A673 (cell line): ENCODE data around the gene KRT79. TPM values are rescaled to one million over a fixed set of nuclear protein-coding genes. Genes with fewer than 3 reads are reported as not detected.

Source experiments
- BruUV-seq: library from RNA; stranded (reverse); fragments of 400-500 nt; replicated peaks from 2 replicates; lab custom pipeline; 2021; lab: Mats Ljungman, UMichigan
- CTCF ChIA-PET: fragments of 300-600 bp; sonication (Branson Sonifier 250); formaldehyde crosslinking; loops from one replicate; lab custom pipeline; 2022; ENCODE audit warnings: antibody characterized with exemption; lab: Charles Lee
- POLR2A ChIA-PET: fragments of 300-600 bp; sonication (Branson Sonifier 250); formaldehyde crosslinking; loops from one replicate; lab custom pipeline; 2022; ENCODE audit warnings: antibody characterized with exemption; ENCODE audit not compliant: low non-redundant PET; lab: Charles Lee
- DNase-seq: peaks from one replicate; pipeline ENCODE4 v3.0.0-alpha.2; 2015; ENCODE audit warnings: low spot score
- H3K27ac ChIP-seq: fragments of 200-600 bp; sonication (generic); 2 replicates; pipeline ENCODE4 v1.5.1; 2016; ENCODE audit warnings: mixed run types, low read depth, mild to moderate bottlenecking, mixed read lengths, antibody characterized with exemption, low read length; ENCODE audit not compliant: poor library complexity, severe bottlenecking
- H3K27me3 ChIP-seq: fragments of 200-600 bp; sonication (generic); replicated peaks from 2 replicates; pipeline ENCODE4 v1.6.1; 2017; ENCODE audit warnings: mixed run types, low read depth, mild to moderate bottlenecking, mixed read lengths, antibody characterized with exemption, low read length; ENCODE audit not compliant: insufficient read depth, poor library complexity
- H3K36me3 ChIP-seq: fragments of 200-600 bp; sonication (generic); 2 replicates; pipeline ENCODE4 v1.6.1; 2016; ENCODE audit warnings: mixed run types, mild to moderate bottlenecking, mixed read lengths, antibody characterized with exemption, low read length; ENCODE audit not compliant: insufficient read depth, poor library complexity, severe bottlenecking
- H3K4me1 ChIP-seq: fragments of 200-600 bp; sonication (generic); 2 replicates; pipeline ENCODE4 v1.6.1; 2017; ENCODE audit warnings: mixed run types, mild to moderate bottlenecking, mixed read lengths, antibody characterized with exemption, low read length; ENCODE audit not compliant: insufficient read depth, poor library complexity, severe bottlenecking
- H3K4me3 ChIP-seq: fragments of 200-600 bp; sonication (generic); 2 replicates; pipeline ENCODE4 v1.5.1; 2016; ENCODE audit warnings: low read depth, mixed run types, mild to moderate bottlenecking, mixed read lengths, low read length; ENCODE audit not compliant: poor library complexity, severe bottlenecking
- H3K9me3 ChIP-seq: fragments of 200-600 bp; sonication (generic); 2 replicates; pipeline ENCODE4 v1.6.1; 2016; ENCODE audit warnings: mixed run types, low read depth, mild to moderate bottlenecking, mixed read lengths, antibody characterized with exemption, low read length; ENCODE audit not compliant: poor library complexity, severe bottlenecking
- CTCF ChIP-seq: fragments of 300-800, 200-600 bp; sonication (generic); conservative IDR thresholded peaks from 2 replicates; pipeline ENCODE4 v1.5.1; 2017; ENCODE audit warnings: low read depth, mild to moderate bottlenecking, antibody characterized with exemption, low read length, moderate library complexity, mixed read lengths
- EZH2 ChIP-seq: fragments of 200-600 bp; sonication (generic); IDR thresholded peaks from 2 replicates; pipeline ENCODE4 v1.6.1; 2017; ENCODE audit warnings: borderline replicate concordance, low read depth, mild to moderate bottlenecking, mixed read lengths, antibody characterized with exemption, low read length; ENCODE audit not compliant: poor library complexity, severe bottlenecking
- intact Hi-C: fragments of 100-400 bp; cut with micrococcal nuclease; formaldehyde crosslinking; loops from one replicate; pipeline ENCODE4 v1.10.0; 2022; ENCODE audit not compliant: unreplicated experiment
- total RNA-seq: library from RNA; stranded (reverse); gene quantifications from 2 replicates; pipeline ENCODE4 v1.2.3, GENCODE V29; 2021

Gene KRT79
- total RNA-seq, 1 experiment from 2014 or later = not detected

DNA sequence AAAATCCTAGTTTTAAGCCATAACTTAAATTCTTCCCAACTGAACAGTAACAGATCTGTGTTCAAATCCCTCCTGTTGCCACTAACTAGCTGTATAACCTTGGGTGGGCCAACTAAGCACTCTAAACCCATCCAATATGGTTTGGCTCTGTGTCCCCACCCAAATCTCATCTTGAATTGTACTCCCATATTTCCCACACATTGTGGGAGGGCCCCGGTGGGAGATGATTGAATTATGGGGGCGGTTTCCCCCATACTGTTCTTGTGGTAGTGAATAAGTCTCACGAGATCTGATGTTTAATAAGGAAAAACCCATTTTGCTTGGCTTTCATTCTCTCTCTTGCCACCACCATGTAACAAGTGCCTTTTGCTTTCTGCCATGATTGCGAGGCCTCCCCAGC lies 18.9 kb downstream of the KRT79 start:
- POLR2A ChIA-PET = no interaction called here

GRCh38 chr12:52814710-52815155 lies 19.4 kb downstream of the KRT79 start:
- intact Hi-C loops = no loop called here
- no TSS peak for BruUV-seq

More for the DNA sequence above, 18.9 kb downstream of the KRT79 start:
- H3K9me3 ChIP-seq = no peaks in the 10 kb centered on the region
- TF ChIP-seq CTCF = no peak
- no peak for TF ChIP-seq EZH2
- CTCF ChIA-PET = no interaction called here
- H3K27me3 ChIP-seq = no peaks in the 10 kb centered on the region
- no peak overlapping the region for H3K27ac ChIP-seq
- no peaks in the 10 kb centered on the region for H3K4me1 ChIP-seq
- DNase-seq = no peak
- no TSS peak for BruUV-seq
- no peaks in the 10 kb centered on the region for H3K36me3 ChIP-seq
- intact Hi-C loops = no loop called here
- H3K4me3 ChIP-seq = no peak overlapping the region

GRCh38 chr12:52813885-52814709 lies 20.0 kb downstream of the KRT79 start, which contains the start of gene KRT4:
TSS of gene KRT4 (minus strand) at chr12:52814116. CDS start at chr12:52814058, 58 bp downstream.
- POLR2A ChIA-PET = no interaction called here
- H3K27ac ChIP-seq = no peak within 1 kb of the TSS
- H3K4me1 ChIP-seq = no peaks in the 10 kb centered on the region
- TF ChIP-seq EZH2 (no peak), CTCF (no peak)
- no TSS peak for BruUV-seq
- H3K4me3 ChIP-seq = no peak within 1 kb of the TSS
- DNase-seq = no peak
- no peaks in the 10 kb centered on the region for H3K36me3 ChIP-seq
- intact Hi-C loops = no loop called here
- CTCF ChIA-PET = no interaction called here
- H3K9me3 ChIP-seq = no peaks in the 10 kb centered on the region
- H3K27me3 ChIP-seq = no peaks in the 10 kb centered on the region

More at GRCh38 chr12:52814710-52815155, 19.4 kb downstream of the KRT79 start:
- DNase-seq = no peak
- ChIA-PET CTCF (no interaction called here), POLR2A (no interaction called here)
- Histone ChIP-seq H3K36me3 (no peaks in the 10 kb centered on the region), H3K27me3 (no peaks in the 10 kb centered on the region), H3K4me3 (no peak overlapping the region), H3K9me3 (no peaks in the 10 kb centered on the region), H3K27ac (no peak overlapping the region), H3K4me1 (no peaks in the 10 kb centered on the region)
- TF ChIP-seq EZH2 = no peak
- no peak for TF ChIP-seq CTCF
